HG02938 (cell line): ENCODE measurements around the gene BANF2.
"Not testable (repeated sequence)": the region's sequence is repeated elsewhere in the genome, so short reads cannot be mapped to it uniquely, and the experiment has no call there.

Experiments used
- ATAC-seq: cut with Tn5 transposase; IDR thresholded peaks from one replicate; pipeline ENCODE4 v1.9.1; 2021; ENCODE audit warnings: mild to moderate bottlenecking, moderate library complexity; ENCODE audit not compliant: unreplicated experiment

Gene BANF2

GRCh38 chr20:17699931-17700351 lies at the start of gene BANF2:
Gene BANF2, plus strand, starts transcription at chr20:17699966. Its CDS starts 25,060 bp downstream, at chr20:17725026.
- no peak for ATAC-seq

DNA sequence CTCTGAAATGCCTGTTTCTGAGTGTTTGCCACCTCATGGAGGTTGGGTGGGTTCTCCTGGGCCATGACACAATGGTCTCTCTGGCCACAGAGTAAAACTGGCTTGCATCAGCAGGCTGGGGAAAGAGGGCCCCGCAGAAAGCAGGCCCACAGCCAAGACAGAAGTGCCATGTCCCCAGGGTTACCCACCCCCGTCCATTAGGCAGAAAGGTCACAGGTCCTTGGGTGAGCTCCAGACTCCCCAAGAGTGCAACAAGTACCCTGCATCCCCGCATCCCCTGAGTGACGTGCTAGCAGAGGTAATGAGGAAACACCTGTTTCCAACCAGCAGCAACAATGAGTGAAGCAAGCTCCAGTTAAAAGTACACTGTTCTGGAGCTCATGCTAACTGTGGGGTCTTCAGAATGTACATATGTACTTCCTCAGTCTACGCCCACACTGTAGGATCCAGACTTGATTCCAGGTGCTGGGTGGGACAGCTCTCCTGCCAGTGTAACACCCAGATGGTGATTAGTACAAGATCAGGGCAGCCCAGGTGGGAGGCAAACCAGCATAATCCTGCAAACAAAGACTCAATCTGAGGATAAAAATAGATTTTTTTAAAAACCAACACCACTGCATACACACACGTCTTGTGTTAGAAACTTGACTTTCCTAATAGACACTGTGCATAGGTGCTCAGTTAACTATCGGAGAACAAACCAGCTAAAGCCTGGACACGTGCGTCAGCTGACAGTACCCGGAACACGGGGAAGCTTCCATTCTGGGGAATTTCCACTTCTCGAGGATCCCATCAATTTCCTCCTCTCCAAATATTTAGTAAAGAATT lies 49.3 kb upstream of the BANF2 start:
- no peak for ATAC-seq

DNA sequence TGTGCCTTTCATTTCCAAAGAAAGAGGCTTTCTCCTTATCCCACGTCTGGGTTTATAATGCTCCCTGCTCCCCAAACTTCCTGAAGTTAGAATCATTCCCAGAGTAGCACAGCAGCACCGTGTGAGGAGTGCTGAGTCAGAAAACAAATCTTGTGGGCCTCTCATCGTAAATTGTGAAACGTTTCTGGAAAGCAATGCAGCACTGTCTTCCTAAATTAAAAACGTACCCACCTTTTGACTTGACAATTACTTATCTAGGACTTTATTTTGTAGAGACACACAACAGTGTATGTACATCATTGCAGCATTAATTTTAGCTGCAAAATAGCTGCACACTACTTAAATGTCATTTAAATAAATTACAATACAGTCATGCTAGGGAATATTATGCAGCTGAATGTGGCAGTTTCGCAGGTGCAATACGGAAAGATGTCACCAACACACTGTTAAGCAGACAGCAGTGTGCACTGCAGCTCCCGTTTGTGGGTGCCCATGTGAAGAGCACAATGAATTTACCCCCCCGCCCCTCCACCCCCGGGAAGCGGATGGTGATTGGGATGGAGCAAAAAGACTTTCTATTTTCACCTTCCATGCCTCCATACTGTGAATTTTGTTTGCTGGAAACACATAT lies 48.5 kb upstream of the BANF2 start:
- ATAC-seq = no peak

DNA sequence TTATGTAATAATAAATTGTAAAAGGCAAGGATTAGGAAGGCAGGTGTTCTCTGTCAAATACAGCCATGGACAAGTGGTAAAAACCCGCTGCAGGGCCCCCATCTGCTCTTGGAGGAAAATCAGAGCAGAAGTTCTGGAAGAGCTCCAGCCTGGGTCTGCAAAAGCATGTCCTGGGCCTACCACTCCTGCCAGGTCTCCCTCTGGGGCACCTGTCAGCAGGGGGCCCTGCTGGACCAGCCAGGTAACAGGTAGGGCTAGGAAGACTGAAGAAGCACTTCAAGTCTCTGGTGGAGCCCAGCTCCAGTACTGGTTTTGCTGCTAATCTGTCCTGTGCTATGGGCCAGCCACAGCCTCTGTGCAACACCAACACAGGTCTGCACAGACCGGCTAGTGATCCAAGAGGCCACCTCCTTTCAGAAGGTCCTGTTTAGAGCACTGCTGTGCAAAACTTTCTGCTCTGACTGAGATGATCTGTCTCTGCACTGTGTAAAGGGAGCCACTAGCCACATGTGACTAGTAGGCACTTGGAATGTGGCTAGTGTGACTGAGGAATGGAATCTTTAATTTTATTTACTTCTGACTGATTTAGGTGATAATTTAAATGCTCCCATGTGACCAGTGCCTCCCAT lies 47.9 kb upstream of the BANF2 start:
- ATAC-seq = no peak

DNA sequence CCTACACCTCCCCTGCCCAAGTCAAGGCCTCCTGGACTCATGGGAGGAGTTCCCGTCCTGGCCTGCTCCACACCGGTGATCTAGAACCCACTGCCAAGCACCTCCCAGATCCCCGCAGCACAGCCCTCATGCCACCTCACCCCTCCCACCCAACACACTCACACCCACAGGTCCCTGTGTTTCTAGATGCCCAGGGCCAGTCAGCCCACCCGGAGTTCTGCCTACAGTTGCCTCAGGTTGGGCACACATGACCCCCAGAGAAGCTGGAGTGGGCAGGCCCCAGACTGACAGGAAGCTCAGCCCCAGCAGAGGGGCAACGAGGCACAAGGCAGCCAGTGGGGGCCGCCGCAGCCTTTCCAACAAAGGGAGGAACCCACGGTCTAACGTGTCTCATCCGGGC lies 47.4 kb upstream of the BANF2 start:
- no peak for ATAC-seq

GRCh38 chr20:17653835-17654648 lies 45.7 kb upstream of the BANF2 start:
- no peak for ATAC-seq

DNA sequence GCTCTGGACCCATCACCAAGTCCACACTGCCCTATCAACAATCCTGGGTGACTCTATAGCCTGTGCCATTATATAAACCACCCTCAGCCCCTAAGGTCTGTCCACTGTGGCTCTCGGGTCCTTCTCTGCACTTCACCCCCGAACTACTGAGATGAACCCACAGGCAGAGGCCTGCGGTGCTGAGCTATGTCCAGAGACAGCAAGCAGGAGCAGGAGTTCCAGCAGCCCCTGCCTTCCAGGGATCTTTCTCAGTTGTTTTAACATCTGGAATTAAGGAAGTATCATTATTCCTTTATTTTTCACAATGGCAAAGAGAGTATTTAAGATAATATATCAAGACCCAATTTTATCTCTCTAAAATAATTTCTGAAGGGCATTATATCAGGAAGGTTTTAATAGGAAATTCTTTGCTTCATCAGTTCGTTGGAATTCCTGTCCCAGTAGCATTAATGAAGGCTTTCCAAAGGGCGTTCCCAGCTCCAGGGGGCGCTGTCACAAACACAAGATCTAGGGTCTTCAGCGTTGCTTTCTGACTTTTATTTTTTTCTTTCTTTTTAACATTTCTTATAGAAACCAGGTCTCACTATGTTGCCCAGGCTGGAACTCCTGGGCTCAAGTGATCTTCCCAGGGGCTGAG lies 45.0 kb upstream of the BANF2 start:
- ATAC-seq = no peak

GRCh38 chr20:17655286-17655651 lies 44.5 kb upstream of the BANF2 start:
- no peak for ATAC-seq

GRCh38 chr20:17655865-17656479 lies 43.8 kb upstream of the BANF2 start:
- ATAC-seq = no peak

GRCh38 chr20:17657079-17657825 lies 42.5 kb upstream of the BANF2 start:
- ATAC-seq = no peak

DNA sequence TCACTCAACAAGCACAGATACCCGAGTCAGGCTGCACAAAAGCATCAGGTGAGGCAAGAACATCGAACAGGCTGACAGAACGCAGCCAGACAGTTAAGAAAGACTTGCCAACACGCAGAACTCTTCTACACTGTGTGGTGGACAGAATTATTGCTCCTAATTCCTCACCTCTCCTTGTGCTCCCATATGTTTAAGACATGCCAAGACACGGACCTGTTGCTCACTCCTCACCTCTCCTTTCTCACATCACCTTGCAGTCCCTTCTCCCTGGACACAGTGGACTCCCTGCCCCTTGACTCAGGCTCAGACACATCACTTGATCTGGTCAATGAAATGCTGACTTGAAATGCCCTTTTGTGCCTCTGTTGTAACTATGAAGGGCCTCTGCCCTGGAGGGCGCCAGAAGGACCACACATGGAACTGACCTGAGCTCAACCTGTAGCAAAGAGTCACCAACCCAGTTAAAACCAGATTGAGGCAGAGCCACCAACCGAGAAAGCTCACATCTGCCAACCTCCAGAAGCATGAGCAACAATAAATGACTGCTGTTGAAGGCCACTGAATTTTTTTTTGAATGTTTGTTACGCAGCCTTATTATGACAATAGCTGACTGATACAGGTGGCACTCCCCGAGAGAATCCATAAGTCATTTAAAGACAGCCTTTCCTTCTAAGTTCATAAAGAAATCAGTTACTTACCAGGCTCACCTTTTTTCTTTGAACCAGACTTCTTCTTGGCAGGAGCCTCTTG lies 41.7 kb upstream of the BANF2 start:
- ATAC-seq = no peak

GRCh38 chr20:17658648-17658993 lies 41.1 kb upstream of the BANF2 start:
- ATAC-seq = no peak

- not testable (repeated sequence) for ATAC-seq
These were observed 40.4 kb upstream of the BANF2 start for GRCh38 chr20:17659344-17659743.

GRCh38 chr20:17659801-17660200 lies 40.0 kb upstream of the BANF2 start:
- ATAC-seq = no peak

DNA sequence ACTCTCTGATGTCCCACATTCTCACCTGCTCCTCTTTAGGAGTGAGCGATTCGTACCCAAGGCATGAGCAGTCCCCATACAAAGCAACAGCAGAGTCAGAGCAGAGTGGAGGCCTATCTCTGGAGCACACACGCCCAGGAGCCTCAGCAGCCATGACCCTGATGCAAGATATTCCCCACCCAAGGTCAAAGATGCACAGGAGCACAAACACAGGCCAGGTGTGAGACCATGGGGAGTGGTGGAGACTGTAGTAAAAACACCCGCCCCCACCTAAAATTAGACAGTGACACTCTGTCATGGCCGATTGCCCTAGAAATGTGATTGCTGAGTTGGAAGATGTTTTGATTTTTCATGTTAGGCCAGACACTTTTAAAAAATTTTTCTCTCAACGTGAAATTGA lies 39.1 kb upstream of the BANF2 start:
- ATAC-seq = no peak

- ATAC-seq = no peak
These were observed 38.5 kb upstream of the BANF2 start for GRCh38 chr20:17661121-17661744.

- no peak for ATAC-seq
These were observed 37.3 kb upstream of the BANF2 start for GRCh38 chr20:17662333-17663039.

DNA sequence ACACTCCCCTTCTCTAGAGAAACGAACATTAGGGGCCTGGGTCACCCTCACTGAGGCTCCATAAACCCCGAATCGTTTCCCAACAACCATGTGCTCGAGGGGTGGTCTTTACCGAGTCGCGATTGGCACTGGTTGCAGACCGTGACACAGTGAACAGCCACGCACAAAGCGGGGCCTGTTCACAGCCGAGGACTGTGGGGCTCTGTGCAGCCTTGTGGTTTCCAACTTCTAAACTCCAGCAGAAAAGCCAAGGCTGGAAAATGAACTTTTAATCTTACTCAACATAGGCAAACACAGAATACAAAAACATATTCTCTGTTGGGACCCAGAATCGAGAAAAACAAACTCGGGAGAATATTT lies 36.7 kb upstream of the BANF2 start:
- no peak for ATAC-seq
